Right forelimb (tissue), 1 donor: ENCODE measurements around the gene P2RX7.

ENCODE experiments used
- DNase-seq: peaks from one replicate; pipeline ENCODE4 v3.0.0-alpha.2; 2018

The P2RX7 gene

DNA sequence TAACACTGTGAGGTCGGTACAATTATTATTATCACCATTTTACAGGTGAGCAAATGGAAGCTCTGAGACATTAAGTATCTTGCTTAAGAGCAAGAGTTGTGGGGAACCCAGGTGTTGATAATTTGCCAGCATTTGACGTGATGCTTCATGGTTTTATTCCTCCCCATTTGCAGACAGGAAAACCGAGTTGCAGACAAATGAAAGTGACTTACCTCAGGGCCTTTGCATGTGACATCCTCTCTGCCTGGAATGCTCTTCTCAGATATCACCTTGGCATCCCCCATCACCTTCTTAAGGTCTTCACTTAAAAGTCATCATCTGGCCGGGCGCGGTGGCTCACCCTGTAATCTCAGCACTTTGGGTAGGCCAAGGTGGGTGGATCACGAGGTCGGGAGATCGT lies 21.0 kb upstream of the P2RX7 start:
- DNase-seq = no peak

GRCh38 chr12:121112496-121112895 lies 20.2 kb upstream of the P2RX7 start:
- DNase-seq = no peak

DNA sequence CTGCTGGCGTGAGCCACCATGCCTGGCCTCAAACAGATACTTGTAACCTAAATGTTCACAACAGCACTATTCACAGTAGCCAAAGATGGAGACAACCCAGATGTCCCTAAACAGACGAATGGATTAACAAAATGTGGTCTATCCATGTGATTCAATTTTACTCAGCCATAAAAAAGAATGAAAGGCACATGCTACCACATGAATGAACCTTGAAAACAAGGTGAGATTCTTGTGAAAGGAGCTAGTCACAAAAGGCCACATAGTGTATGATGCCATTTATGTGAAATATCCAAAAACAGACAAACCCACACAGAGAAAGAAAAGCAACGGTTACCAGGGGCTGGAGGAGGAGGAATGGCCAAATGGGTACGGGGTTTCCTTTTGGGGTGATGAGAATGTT lies 19.6 kb upstream of the P2RX7 start:
- no peak for DNase-seq

- DNase-seq = no peak
These were observed 18.5 kb upstream of the P2RX7 start for GRCh38 chr12:121114019-121114639.

DNA sequence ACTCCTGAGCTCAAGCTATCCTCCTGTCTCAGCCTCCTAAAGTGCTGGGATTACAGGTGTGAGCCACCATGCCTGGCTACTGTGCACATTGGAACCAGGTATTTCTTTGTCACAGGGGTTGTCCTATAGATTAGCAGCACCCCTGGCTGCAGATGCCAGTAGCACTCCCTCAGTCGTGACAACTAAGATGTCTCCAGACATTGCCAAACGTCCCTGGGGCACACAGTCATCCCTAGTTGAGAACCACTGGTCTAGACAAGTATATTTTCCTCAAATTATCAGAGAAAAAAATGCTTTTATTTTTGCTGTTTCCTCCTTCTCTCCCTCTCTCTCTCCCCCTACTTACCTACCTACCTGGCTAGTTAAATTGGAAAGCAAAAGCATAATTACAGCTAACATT lies 17.9 kb upstream of the P2RX7 start:
- no peak for DNase-seq

DNA sequence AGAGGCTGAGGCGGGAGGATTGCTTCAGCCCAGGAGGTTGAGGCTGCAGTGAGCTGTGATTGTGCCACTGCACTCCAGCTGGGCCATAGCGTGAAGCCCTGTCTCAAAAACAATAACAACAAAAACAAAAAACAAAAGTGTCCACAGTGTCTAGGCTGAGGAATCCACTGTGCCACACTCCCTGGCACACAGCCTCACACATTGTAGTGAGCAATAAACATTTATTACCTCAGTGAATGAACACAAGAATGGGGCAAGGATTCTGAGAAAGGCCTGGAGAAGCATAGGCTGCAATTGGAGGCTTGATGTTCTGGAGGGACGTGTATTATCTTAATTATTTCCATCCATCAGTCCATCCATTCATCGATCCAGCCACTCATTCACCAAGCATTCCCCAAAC lies 17.1 kb upstream of the P2RX7 start:
- no peak for DNase-seq

GRCh38 chr12:121116318-121117225 lies 16.1 kb upstream of the P2RX7 start:
- DNase-seq = no peak

- no peak for DNase-seq
These were observed 15.4 kb upstream of the P2RX7 start for GRCh38 chr12:121117226-121117777.

DNA sequence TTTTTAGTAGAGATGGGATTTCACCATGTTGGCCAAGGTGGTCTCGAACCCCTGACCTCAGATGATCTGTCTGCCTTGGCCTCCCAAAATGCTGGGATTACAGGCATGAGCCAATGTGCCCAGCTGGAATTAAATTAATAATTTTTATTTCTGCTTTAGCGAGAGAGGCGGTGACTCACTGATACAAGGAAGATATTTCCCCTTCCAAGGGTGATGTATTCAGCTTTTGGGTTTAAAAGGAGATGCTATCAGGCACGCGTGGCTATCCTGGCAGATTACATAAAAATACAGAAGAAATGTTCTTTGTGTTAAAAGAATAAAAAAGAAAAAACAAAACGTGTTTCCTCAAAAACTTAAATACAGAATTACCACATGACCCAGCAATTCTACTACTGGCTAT lies 12.4 kb upstream of the P2RX7 start:
- no peak for DNase-seq

DNA sequence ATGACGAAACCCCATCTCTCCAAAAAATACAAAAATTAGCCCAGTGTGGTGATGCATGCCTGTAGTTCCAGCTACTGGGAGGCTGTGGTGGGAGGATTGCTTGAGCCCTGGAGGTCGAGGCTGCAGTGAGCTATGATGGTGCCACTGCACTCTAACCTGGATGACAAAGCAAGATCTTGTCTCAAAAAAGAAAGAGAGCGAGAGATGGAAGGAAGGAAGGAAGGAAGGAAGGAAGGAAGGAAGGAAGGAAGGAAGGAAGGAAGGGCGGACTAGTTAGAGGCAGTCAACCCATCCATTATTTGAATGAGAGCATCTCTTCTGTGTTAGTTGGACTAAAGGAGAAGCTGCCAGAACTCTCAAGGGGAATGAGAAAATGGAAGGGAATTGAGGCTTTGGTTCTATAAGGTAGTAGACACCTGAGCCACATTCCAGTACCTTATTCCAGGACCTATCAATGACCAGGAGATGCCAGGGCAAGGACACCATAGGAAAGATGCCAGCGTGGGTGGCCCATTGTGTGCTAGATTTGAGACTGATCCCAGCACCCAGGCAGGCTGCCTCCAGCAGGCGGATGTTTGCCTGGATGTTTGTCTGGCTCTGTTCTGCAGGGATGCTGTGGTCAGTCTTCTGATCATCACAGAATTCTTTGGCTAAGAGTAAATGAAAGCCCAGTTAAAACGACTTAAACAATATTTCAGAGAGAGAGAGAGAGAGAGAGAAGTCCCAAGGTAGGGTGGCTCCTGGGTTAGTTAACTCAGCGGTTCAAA lies 11.5 kb upstream of the P2RX7 start:
- DNase-seq = no peak

GRCh38 chr12:121121805-121122204 lies 10.9 kb upstream of the P2RX7 start:
- no peak for DNase-seq

DNA sequence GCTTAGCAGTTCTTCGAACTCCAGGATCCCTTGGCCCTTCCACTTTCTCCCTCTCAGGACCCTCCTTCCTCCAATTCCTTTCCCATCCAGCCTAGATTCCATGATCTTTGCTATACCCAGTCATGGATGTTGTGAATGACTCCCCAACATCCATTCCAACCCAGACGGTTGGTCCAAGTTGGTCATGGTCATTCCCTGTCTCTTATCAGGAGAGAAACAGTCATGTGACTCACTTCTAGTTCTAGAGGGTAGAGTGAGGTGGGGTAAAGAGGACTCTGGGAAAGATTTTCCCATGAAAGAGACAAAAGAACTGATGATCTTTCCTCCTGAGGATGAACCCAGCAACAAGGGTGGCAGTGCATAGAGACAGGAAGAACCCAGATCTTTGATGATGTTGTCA lies 9.2 kb upstream of the P2RX7 start:
- no peak for DNase-seq

- DNase-seq = no peak
These were observed 8.1 kb upstream of the P2RX7 start for GRCh38 chr12:121124402-121125109.

DNA sequence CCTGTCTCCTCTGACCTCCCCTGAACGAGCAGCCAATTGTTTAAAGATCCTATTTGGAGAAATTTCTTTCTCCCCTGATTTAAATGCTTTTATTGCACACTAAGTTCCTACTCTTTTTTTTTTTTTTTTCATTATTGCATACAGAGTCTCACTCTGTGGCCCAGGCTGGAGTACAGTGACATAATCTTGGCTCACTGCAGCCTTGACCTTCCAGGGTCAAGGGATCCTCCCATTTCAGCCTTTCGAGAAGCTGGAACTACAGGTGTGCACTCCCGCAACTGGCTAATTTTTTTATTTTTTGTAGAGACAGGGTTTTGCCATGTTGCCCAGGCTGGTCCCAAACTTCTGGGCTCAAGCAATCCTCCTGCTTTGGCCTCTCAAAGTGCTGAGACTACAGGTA lies 5.2 kb upstream of the P2RX7 start:
- DNase-seq = no peak

- DNase-seq = peak; percentile 47
These were observed 3.5 kb upstream of the P2RX7 start for GRCh38 chr12:121128908-121129810.

- DNase-seq = no peak
These were observed 2.9 kb upstream of the P2RX7 start for GRCh38 chr12:121129811-121130147.

DNA sequence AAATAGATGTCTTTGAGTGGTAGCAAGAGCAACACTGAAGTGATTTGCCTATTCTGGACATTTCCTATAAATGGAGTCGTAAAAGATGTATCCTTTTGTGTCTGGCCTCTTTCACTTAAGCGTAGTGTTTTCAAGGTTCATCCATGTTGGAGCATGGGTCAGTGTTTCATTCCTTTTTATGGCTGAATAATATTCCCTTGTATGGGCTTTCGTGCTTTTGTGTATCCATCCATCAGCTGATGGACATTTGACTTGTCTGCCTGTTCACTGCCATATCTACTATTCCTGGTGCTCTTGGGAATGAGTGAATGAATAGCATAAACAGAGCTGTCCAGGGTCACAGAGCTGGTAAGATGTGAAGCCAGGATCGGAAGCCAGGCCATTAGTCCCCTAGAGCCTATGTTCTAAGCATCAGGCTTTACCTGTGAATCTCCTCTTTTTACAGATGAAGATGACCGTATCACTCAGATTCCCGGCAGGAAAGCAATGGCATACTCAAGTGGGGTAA lies 1.8 kb upstream of the P2RX7 start:
- DNase-seq = no peak

DNA sequence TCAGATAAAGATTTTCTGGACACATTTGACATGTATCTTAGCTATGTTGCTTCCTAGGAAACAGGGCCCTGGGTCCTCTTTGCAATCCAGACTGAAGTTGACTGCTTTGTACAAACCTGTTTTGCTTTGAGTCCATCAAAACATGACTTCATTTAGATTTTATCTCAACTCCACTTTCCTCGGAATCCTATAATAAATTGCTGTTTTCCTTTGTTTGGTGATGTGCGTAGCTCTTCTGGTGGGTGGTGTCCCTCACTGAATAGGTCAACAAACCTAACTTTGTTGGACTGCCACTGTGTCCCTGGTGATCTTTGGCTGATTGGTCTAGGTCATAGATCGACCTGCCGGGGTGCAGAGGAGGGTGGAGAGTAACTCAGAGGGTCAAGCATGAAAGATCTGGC lies 735 bp upstream of the P2RX7 start:
- no peak for DNase-seq

DNA sequence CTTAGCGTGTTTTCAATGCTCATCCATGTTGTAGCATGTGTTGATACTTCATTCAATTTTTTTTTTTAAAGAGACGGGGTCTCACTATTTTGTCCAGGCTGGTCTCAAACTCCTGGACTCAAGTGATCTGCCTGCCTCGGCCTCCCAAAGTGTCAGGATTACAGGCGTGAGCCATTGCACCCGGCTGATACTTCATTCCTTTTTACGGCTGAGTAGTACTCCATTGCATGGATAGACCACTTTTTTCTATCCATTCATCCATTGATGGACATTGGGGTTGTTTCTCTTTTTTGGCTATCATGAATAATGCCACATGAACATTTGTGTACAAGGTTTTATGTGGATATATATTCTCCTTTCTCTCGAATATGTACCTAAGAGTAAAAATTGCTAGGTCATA lies 1.2 kb downstream of the P2RX7 start:
- DNase-seq = no peak

DNA sequence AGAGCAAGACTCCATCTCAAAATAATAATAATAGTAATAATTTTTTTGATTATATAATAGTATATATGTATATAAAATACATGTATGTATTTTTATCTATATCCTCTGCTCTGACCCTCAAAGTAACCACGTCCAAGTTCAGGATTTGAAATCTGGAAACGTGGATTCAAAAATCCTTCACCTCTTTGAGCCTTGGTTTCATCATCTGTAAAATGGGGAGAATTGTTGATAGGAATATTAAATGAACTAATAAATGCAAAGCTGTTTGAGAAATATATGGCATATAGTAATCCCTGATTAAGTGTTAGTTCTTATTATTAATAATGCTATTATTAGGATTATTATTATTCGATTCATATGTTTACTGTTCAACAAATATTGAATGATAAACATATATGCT lies 2.6 kb downstream of the P2RX7 start:
- DNase-seq = no peak

GRCh38 chr12:121137512-121137911 lies 4.8 kb downstream of the P2RX7 start:
- DNase-seq = no peak

GRCh38 chr12:121138284-121138683 lies 5.6 kb downstream of the P2RX7 start:
- no peak for DNase-seq
